ENCODE measurements around the gene MMP28. TPM values are rescaled to one million over a fixed set of nuclear protein-coding genes. Genes with fewer than 3 reads are reported as not detected.

Gene MMP28
- total RNA-seq, 6 experiments from 2014 or later, result 0.22 to 0.28 (median 0.25) TPM; not detected in 3

DNA sequence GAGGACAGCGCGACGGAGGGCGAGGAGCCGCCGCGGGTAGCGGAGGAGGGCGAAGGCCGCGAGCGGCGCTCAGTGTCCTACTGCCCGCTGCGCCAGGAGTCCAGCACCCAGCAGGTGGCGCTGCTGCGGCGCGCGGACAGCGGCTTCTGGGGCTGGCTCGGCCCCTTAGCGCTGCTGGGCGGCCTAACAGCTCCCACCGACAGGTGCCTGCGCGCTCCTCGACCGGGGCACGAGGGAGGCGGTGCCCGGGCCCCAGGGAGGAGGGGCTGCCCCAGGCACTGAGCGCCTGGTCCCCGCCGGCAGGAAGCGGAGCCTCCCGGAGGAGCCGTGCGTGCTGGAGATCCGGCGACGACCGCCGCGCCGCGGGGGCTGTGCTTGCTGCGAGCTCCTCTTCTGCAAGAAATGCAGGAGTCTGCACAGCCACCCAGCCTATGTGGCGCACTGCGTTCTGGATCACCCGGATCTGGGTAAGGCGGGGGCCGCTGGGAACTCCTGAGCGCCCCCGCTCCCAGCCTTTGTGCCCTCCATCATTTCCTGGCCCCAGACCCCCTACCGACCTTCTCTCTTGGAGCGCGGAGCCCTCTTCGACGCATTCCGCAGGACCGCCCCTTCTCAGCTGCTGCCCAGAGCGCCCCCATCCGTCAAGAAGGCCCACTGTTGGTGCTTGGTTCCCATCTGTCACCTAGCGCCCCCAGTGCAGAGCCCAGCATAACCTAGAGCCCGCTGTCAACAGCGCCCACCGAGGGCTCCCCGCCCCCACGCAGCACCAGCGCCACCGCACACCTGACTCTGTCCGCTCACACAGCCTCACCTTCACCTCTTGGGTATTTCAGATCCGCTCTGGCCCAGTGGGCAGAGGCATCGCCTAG lies 31.1 kb downstream of the MMP28 start:
- peak; percentile 95 to 99 (median 98) for ATAC-seq
- Histone ChIP-seq H3K27ac (peak overlapping the region in 1 of 3 donors; percentile 10), H3K4me1 (peaks cover 0 to 6% (median 0%) of the 10 kb centered on the region in 4 donors), H3K4me3 (peak overlapping the region; percentile 31 to 56 (median 51)), H3K9me3 (no peaks in the 10 kb centered on the region), H3K36me3 (no peaks in the 10 kb centered on the region), H3K27me3 (no peaks in the 10 kb centered on the region)
- peak; percentile 89 to 90 (median 90) for DNase-seq
- intact Hi-C loops (cut with DNase I), result no loop called here
- TF ChIP-seq, protein P1, sequence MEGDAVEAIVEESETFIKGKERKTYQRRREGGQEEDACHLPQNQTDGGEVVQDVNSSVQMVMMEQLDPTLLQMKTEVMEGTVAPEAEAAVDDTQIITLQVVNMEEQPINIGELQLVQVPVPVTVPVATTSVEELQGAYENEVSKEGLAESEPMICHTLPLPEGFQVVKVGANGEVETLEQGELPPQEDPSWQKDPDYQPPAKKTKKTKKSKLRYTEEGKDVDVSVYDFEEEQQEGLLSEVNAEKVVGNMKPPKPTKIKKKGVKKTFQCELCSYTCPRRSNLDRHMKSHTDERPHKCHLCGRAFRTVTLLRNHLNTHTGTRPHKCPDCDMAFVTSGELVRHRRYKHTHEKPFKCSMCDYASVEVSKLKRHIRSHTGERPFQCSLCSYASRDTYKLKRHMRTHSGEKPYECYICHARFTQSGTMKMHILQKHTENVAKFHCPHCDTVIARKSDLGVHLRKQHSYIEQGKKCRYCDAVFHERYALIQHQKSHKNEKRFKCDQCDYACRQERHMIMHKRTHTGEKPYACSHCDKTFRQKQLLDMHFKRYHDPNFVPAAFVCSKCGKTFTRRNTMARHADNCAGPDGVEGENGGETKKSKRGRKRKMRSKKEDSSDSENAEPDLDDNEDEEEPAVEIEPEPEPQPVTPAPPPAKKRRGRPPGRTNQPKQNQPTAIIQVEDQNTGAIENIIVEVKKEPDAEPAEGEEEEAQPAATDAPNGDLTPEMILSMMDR (IDR thresholded peaks at IDR 0.05), result peak; percentile 93 to 99 (median 97)
- no peak for TF ChIP-seq POLR2A (IDR thresholded peaks at IDR 0.05)
- WGBS (ENCODE audit: insufficient coverage, low coverage, low lambda C conversion rate, missing lambda C conversion rate), result 4% methylated on average over 25 of the region's 75 CpGs

DNA sequence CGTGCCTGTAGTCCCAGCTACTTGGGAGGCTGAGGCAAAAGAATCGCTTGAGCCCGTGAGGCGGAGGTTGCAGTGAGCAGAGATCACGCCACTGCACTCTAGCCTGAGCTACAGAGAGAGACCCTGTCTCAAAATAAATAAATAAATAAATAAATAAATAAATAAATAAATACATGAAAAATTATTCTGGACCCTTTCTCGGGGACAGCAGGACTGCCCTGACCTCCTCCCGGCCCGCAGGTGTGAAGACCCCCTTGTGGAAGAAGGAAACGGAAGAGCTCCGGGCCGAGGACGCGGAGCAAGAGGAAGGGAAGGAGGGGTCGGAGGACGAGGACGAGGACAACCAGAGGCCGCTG lies 31.7 kb downstream of the MMP28 start:
- H3K27ac ChIP-seq, result no peak overlapping the region
- WGBS (ENCODE audit: insufficient coverage, low coverage, low lambda C conversion rate, missing lambda C conversion rate), result 29% methylated on average over 16 of the region's 17 CpGs

DNA sequence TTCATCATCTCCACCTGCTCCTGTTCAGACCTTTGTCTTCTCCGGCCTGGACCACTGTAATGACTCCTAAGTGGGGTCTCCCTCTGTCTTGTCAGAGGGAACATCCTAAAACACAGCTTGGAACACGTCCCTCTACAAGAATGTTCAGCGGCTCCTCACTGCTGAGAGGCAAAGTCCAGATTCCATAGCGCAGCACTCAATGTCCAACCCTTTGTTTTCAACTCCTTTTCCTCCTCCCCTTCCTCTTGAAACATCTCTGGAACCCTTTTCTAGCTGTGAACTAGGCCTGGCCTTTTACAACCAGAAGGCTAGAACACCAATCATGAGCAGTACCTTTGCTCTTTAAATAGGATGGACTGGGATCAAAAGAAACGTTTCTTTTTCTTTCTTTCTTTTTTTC lies 33.8 kb downstream of the MMP28 start:
- H3K27me3 ChIP-seq, result no peaks in the 10 kb centered on the region
- H3K27ac ChIP-seq, result no peak overlapping the region
- intact Hi-C loops (cut with DNase I), result no loop called here
- WGBS (ENCODE audit: insufficient coverage, low coverage, low lambda C conversion rate, missing lambda C conversion rate), result 69% methylated on average over 5 of the region's 5 CpGs
- ATAC-seq, result no peak
- no peaks in the 10 kb centered on the region for H3K36me3 ChIP-seq
- no peak overlapping the region for H3K4me3 ChIP-seq
- DNase-seq, result no peak
- H3K4me1 ChIP-seq, result peaks cover 0 to 6% (median 0%) of the 10 kb centered on the region in 4 donors
- TF ChIP-seq, protein P1 (IDR thresholded peaks at IDR 0.05), result no peak
- TF ChIP-seq POLR2A (IDR thresholded peaks at IDR 0.05), result no peak
- no peaks in the 10 kb centered on the region for H3K9me3 ChIP-seq

More for the DNA sequence above, 31.7 kb downstream of the MMP28 start:
- no peak for ATAC-seq
- H3K27me3 ChIP-seq, result no peaks in the 10 kb centered on the region
- H3K36me3 ChIP-seq, result no peaks in the 10 kb centered on the region
- no peaks in the 10 kb centered on the region for H3K9me3 ChIP-seq
- intact Hi-C loops (cut with DNase I), result no loop called here
- peak overlapping the region in 2 of 3 donors; percentile 51 to 56 for H3K4me3 ChIP-seq
- peaks cover 0 to 6% (median 0%) of the 10 kb centered on the region in 4 donors for H3K4me1 ChIP-seq
- TF ChIP-seq POLR2A (IDR thresholded peaks at IDR 0.05), result no peak
- TF ChIP-seq, protein P1 (IDR thresholded peaks at IDR 0.05), result no peak
- DNase-seq, result no peak

DNA sequence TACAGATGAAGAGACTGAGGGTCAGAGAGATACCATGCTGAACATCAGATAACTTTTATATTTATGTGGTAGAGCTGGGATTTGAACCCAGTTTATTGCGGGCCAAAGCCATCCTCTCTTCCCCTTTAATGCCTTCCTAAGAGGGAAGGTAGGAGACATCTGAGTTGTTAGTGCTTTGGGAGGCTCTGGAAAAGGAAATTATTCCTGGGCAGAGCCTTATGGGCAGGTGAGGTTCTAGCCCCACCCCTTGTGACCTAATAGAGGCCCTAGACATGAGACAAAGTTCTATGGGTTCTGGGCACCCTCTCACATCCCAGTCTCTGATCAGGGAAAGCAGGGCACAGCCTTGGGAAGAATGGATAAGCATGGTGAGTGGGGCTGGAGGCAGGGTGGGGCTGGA lies 34.9 kb downstream of the MMP28 start, which contains the start of gene C17orf50:
TSS of gene C17orf50 (plus strand) at position 301 of the 400 bp plus-strand sequence. CDS start at position 356, 55 bp downstream.
- H3K9me3 ChIP-seq, result no peaks in the 10 kb centered on the region
- TF ChIP-seq, protein P1 (IDR thresholded peaks at IDR 0.05), result no peak
- TF ChIP-seq POLR2A (IDR thresholded peaks at IDR 0.05), result no peak
- WGBS (ENCODE audit: insufficient coverage, low coverage, low lambda C conversion rate, missing lambda C conversion rate), result no CpG with 5 or more reads among the region's 1 CpG

More for the DNA sequence above, 34.9 kb downstream of the MMP28 start, which contains the start of gene C17orf50:
- peaks cover 0 to 6% (median 0%) of the 10 kb centered on the region in 4 donors for H3K4me1 ChIP-seq
- H3K27me3 ChIP-seq, result no peaks in the 10 kb centered on the region
- DNase-seq (no peak), ATAC-seq (no peak)
- no peaks in the 10 kb centered on the region for H3K36me3 ChIP-seq
- intact Hi-C loops (cut with DNase I), result no loop called here
- H3K4me3 ChIP-seq, result no peak within 1 kb of the TSS
- no peak within 1 kb of the TSS for H3K27ac ChIP-seq
